HG02623 (cell line): ENCODE measurements around the gene SLC9A9.

Experiments used
- ATAC-seq: cut with Tn5 transposase; IDR thresholded peaks from one replicate; pipeline ENCODE4 v1.9.1; 2021; ENCODE audit warnings: moderate library complexity; ENCODE audit not compliant: unreplicated experiment

SLC9A9 gene

GRCh38 chr3:143573610-143574303 lies 274.5 kb downstream of the SLC9A9 start:
- ATAC-seq = no peak

- ATAC-seq = no peak
These were observed 276.7 kb downstream of the SLC9A9 start for GRCh38 chr3:143571548-143571947.

GRCh38 chr3:143567823-143568222 lies 280.4 kb downstream of the SLC9A9 start:
- no peak for ATAC-seq

- no peak for ATAC-seq
These were observed 282.3 kb downstream of the SLC9A9 start for GRCh38 chr3:143565951-143566350.

- ATAC-seq = no peak
These were observed 284.5 kb downstream of the SLC9A9 start for GRCh38 chr3:143563786-143564185.

- ATAC-seq = no peak
These were observed 285.5 kb downstream of the SLC9A9 start for GRCh38 chr3:143562789-143563188.

GRCh38 chr3:143559296-143559695 lies 289.0 kb downstream of the SLC9A9 start:
- ATAC-seq = no peak

- ATAC-seq = no peak
These were observed 295.4 kb downstream of the SLC9A9 start for GRCh38 chr3:143552851-143553250.

- ATAC-seq = no peak
These were observed 296.5 kb downstream of the SLC9A9 start for GRCh38 chr3:143551761-143552160.

- ATAC-seq = no peak
These were observed 299.3 kb downstream of the SLC9A9 start for GRCh38 chr3:143548861-143549497.

GRCh38 chr3:143548393-143548792 lies 299.9 kb downstream of the SLC9A9 start:
- no peak for ATAC-seq

GRCh38 chr3:143538577-143538981 lies 309.7 kb downstream of the SLC9A9 start:
- no peak for ATAC-seq

GRCh38 chr3:143538061-143538460 lies 310.2 kb downstream of the SLC9A9 start:
- ATAC-seq = no peak

- no peak for ATAC-seq
These were observed 311.3 kb downstream of the SLC9A9 start for GRCh38 chr3:143536817-143537535.

GRCh38 chr3:143535994-143536784 lies 312.1 kb downstream of the SLC9A9 start:
- ATAC-seq = peak; percentile 91

GRCh38 chr3:143533391-143533790 lies 314.9 kb downstream of the SLC9A9 start:
- no peak for ATAC-seq

GRCh38 chr3:143532091-143532490 lies 316.2 kb downstream of the SLC9A9 start:
- ATAC-seq = no peak

GRCh38 chr3:143531101-143531500 lies 317.2 kb downstream of the SLC9A9 start:
- no peak for ATAC-seq

- no peak for ATAC-seq
These were observed 318.5 kb downstream of the SLC9A9 start for GRCh38 chr3:143529798-143530197.

GRCh38 chr3:143529018-143529478 lies 319.2 kb downstream of the SLC9A9 start:
- ATAC-seq = peak; percentile 83

GRCh38 chr3:143526011-143526545 lies 322.2 kb downstream of the SLC9A9 start:
- ATAC-seq = no peak
